HepG2 (cell line): Measurements from ENCODE around the gene PTK7. TPM values are rescaled to one million over a fixed set of nuclear protein-coding genes. Genes with fewer than 3 reads are reported as not detected.

Experiments
- ATAC-seq: fragments of 200-7000 bp; cut with Tn5 transposase; 3 replicates; pipeline ENCODE4 v1.9.1; 2020; ENCODE audit warnings: mild to moderate bottlenecking, moderate library complexity
- BruUV-seq: library from RNA; stranded (reverse); fragments of 400-500 nt; replicated peaks from 2 replicates; lab custom pipeline; 2021; lab: Mats Ljungman, UMichigan
- CTCF ChIA-PET: fragments of 300-600 bp; formaldehyde crosslinking; extraction: SDS; loops from one replicate; lab custom pipeline; 2021; ENCODE audit warnings: low total read pairs, inconsistent platforms, low intra/inter-chr PET ratio; lab: Yijun Ruan, JAX
- POLR2A ChIA-PET: fragments of 350-600 bp; sonication (Branson Sonifier 250); formaldehyde crosslinking; loops from one replicate; lab custom pipeline; 2020; ENCODE audit warnings: antibody characterized with exemption, inconsistent platforms; lab: Yijun Ruan, JAX
- DNase-seq: peaks from one replicate; pipeline ENCODE4 v3.0.0-alpha.2; 2015; ENCODE audit warnings: low spot score
- FAIRE-seq: peaks from 3 replicates; lab custom pipeline; 2011; peaks lifted over from hg19 to GRCh38; lab: Jason Lieb, UNC
- H2AFZ ChIP-seq: one replicate; pipeline ENCODE4 v1.6.1; 2011; ENCODE audit warnings: low read length, inconsistent platforms
- H3K27ac ChIP-seq: fragments of 300-600 bp; 3 replicates; pipeline ENCODE4 v1.8.0; 2011; ENCODE audit warnings: mixed run types, mild to moderate bottlenecking, mixed read lengths, low read length, inconsistent platforms; ENCODE audit not compliant: insufficient read depth; ENCODE audit errors: extremely low read length
- H3K27me3 ChIP-seq, 2 experiments: fragments of 200-600 bp in 1 of 2; 2 replicates in 1 of 2; 3 replicates in 1 of 2; pipeline versions ENCODE4 v1.6.0 to v1.8.0; 2011; ENCODE audit warnings: low read length in 2 of 2, mild to moderate bottlenecking in 2 of 2, moderate library complexity in 2 of 2, inconsistent platforms in 1 of 2; ENCODE audit not compliant: insufficient read depth in 2 of 2, control insufficient read depth in 1 of 2
- H3K36me3 ChIP-seq, 2 experiments: fragments of 200-600 bp in 1 of 2; replicated peaks in 1 of 2; 2 replicates in 1 of 2; 3 replicates in 1 of 2; pipeline versions ENCODE4 v1.5.1 to v1.8.0; 2011; ENCODE audit warnings: low read length in 2 of 2, inconsistent platforms in 1 of 2; ENCODE audit not compliant: insufficient read depth in 2 of 2, control insufficient read depth in 1 of 2
- H3K4me1 ChIP-seq: 2 replicates; pipeline ENCODE4 v1.5.1; 2012; ENCODE audit warnings: low read length, inconsistent platforms; ENCODE audit not compliant: insufficient read depth
- H3K4me2 ChIP-seq: 2 replicates; pipeline ENCODE4 v1.6.0; 2011; ENCODE audit warnings: low read depth, low read length, inconsistent platforms
- H3K4me3 ChIP-seq, 3 experiments: fragments of 200-600 bp in 1 of 3; sonication (generic), shearing (Covaris generic) in 1 of 3; replicated peaks in 1 of 3; 2 replicates each; pipeline ENCODE4 v1.5.1; 2011 to 2016; ENCODE audit warnings: low read length in 3 of 3, inconsistent platforms in 2 of 3, low read depth in 2 of 3, mild to moderate bottlenecking in 2 of 3, control low read depth in 1 of 3, mixed read lengths in 1 of 3; ENCODE audit not compliant: insufficient read depth in 1 of 3
- H3K79me2 ChIP-seq: one replicate; pipeline ENCODE4 v1.6.1; 2011; ENCODE audit warnings: low read length, inconsistent platforms; ENCODE audit not compliant: insufficient read depth
- H3K9ac ChIP-seq: 2 replicates; pipeline ENCODE4 v1.6.0; 2011; ENCODE audit warnings: mild to moderate bottlenecking, low read depth, low read length, inconsistent platforms; ENCODE audit not compliant: insufficient read depth
- H3K9me3 ChIP-seq: 2 replicates; pipeline ENCODE4 v1.5.1; 2012; ENCODE audit warnings: mild to moderate bottlenecking, low read length
- H4K20me1 ChIP-seq: 2 replicates; pipeline ENCODE4 v1.6.0; 2011; ENCODE audit warnings: inconsistent platforms, mild to moderate bottlenecking, low read length, moderate library complexity; ENCODE audit not compliant: insufficient read depth
- HNRNPL ChIP-seq: fragments of 200-400 bp; formaldehyde crosslinking; IDR thresholded peaks from 2 replicates; pipeline ENCODE4 v1.6.1; 2017; ENCODE audit warnings: mild to moderate bottlenecking, low read depth, low read length
- KLF16 ChIP-seq, 2 experiments: sonication (generic) in 1 of 2; formaldehyde crosslinking in 1 of 2; IDR thresholded peaks; 2 replicates each; pipeline versions ENCODE4 v1.6.1 to v1.8.0; 2016 to 2023; ENCODE audit warnings: missing genetic modification reagents in 2 of 2, missing compliant biosample characterization in 1 of 2
- MTA1 ChIP-seq: sonication (generic); formaldehyde crosslinking; IDR thresholded peaks from 2 replicates; pipeline ENCODE4 v1.4.0; 2020; ENCODE audit warnings: missing genetic modification reagents, mild to moderate bottlenecking, borderline replicate concordance
- POLR2A ChIP-seq, 2 experiments: IDR thresholded peaks; 2 replicates each; pipeline ENCODE4 v1.6.1; 2011; ENCODE audit warnings: low read depth in 2 of 2, low read length in 2 of 2, mild to moderate bottlenecking in 1 of 2, moderate library complexity in 1 of 2; ENCODE audit not compliant: insufficient read depth in 1 of 2
- ZNF225 ChIP-seq: sonication (generic); formaldehyde crosslinking; IDR thresholded peaks from 2 replicates; pipeline ENCODE4 v1.4.0; 2020; ENCODE audit warnings: mild to moderate bottlenecking, missing genetic modification reagents
- ZNF343 ChIP-seq: sonication (generic); formaldehyde crosslinking; IDR thresholded peaks from 2 replicates; pipeline ENCODE4 v1.4.0; 2020; ENCODE audit warnings: mild to moderate bottlenecking, missing genetic modification reagents
- WGBS: methylation state at CpG from one replicate; pipeline ENCODE4 v1.1.6; 2017; ENCODE audit warnings: low lambda C conversion rate; 5-methylcytosine and 5-hydroxymethylcytosine counted together
- in situ Hi-C: cut with HindIII; loops from 2 replicates; pipeline ENCODE4 v1.10.0; 2017; ENCODE audit warnings: low pct_unique_long_range_greater_than_20kb; ENCODE audit not compliant: extremely low pct_ligation_motif_present
- intact Hi-C: fragments of 100-400 bp; cut with micrococcal nuclease; formaldehyde crosslinking; loops from one replicate; pipeline ENCODE4 v1.10.0; 2022; ENCODE audit not compliant: unreplicated experiment
- polyA plus RNA-seq, 8 experiments: library from polyadenylated mRNA; depleted of rRNA in 3 of 8; stranded (reverse) in 7 of 8; unstranded in 1 of 8; fragments of >200 nt; fragmentation: Illumina TruSeq in 4 of 8; extraction: Trizol in 4 of 8; gene quantifications; 2 replicates each; pipeline versions ENCODE4 v1.2.1 to v1.2.3, GENCODE V29; 2011 to 2016; ENCODE audit warnings: low read depth in 4 of 8, missing spikeins in 1 of 8, mixed read lengths in 1 of 8; ENCODE audit not compliant: insufficient read depth in 1 of 8
- total RNA-seq, 5 experiments: library from RNA; depleted of rRNA; stranded (reverse); fragments of >200 nt; fragmentation: Illumina TruSeq; extraction: Trizol; gene quantifications; 2 replicates each; pipeline ENCODE4 v1.2.3, GENCODE V29; 2016; ENCODE audit warnings: low read depth in 1 of 5
- TF ChIP-seq, protein P1 (sequence below): sonication (generic); formaldehyde crosslinking; IDR thresholded peaks from 2 replicates; pipeline ENCODE4 v1.5.0; 2020; ENCODE audit warnings: mild to moderate bottlenecking, missing genetic modification reagents
- TF ChIP-seq, protein P2 (sequence below), 2 experiments: sonication (generic) in 1 of 2; formaldehyde crosslinking in 1 of 2; IDR thresholded peaks; 2 replicates each; pipeline versions ENCODE4 v1.4.0 to v1.6.1; 2016 to 2020; ENCODE audit warnings: borderline replicate concordance in 1 of 2, low read depth in 1 of 2, mild to moderate bottlenecking in 1 of 2, missing genetic modification reagents in 1 of 2

The PTK7 gene
- total and polyA plus RNA-seq, 2 of the 13 experiments (the other 11 are each of a cell fraction or from before 2014, with no cell fraction given) = 98.5 to 99.8 TPM

DNA sequence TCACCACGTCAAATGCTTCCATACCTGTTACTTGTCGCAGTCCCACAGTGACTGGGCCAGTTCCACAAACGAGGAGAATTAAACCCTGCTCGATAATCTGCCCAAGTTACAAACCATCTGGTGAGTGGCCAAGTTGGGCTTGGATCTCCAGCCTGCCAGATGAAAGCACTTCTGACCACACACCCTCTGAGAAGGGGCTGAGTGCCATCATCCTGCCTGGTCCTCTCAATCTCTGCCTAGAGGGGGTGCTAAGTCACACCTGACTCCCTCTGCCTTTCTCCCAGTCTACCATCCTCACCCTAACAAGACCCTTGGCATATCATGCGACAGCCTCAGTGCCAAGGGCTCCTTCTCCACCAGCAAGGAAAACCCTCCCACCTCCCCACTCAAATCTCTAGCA lies 38.9 kb upstream of the PTK7 start:
- Histone ChIP-seq H3K4me1 (peaks cover 12% of the 10 kb centered on the region), H2AFZ (no peak overlapping the region), H3K9ac (no peak overlapping the region), H3K4me2 (no peak overlapping the region), H3K9me3 (no peaks in the 10 kb centered on the region), H4K20me1 (peaks cover 3% of the 10 kb centered on the region; the same call in 1 of the 2 replicates), H3K27ac (no peak overlapping the region), H3K36me3 (peaks cover 31 to 60% of the 10 kb centered on the region in 2 experiments), H3K27me3 (no peaks in the 10 kb centered on the region), H3K79me2 (no peaks in the 10 kb centered on the region), H3K4me3 (no peak overlapping the region)
- 93% methylated on average over 5 of the region's 5 CpGs for WGBS
- no peak for DNase-seq
- no peak for FAIRE-seq
- TF ChIP-seq, protein P1, sequence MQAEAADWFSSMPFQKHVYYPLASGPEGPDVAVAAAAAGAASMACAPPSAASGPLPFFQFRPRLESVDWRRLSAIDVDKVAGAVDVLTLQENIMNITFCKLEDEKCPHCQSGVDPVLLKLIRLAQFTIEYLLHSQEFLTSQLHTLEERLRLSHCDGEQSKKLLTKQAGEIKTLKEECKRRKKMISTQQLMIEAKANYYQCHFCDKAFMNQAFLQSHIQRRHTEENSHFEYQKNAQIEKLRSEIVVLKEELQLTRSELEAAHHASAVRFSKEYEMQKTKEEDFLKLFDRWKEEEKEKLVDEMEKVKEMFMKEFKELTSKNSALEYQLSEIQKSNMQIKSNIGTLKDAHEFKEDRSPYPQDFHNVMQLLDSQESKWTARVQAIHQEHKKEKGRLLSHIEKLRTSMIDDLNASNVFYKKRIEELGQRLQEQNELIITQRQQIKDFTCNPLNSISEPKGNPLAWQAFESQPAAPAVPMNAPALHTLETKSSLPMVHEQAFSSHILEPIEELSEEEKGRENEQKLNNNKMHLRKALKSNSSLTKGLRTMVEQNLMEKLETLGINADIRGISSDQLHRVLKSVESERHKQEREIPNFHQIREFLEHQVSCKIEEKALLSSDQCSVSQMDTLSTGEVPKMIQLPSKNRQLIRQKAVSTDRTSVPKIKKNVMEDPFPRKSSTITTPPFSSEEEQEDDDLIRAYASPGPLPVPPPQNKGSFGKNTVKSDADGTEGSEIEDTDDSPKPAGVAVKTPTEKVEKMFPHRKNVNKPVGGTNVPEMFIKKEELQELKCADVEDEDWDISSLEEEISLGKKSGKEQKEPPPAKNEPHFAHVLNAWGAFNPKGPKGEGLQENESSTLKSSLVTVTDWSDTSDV (CRISPR knock-in tag) = 0 out of 2 replicates have a peak, but pooled peaks have one; percentile 31
- TF ChIP-seq POLR2A (IDR thresholded peaks at IDR 0.05; ENCODE audit: insufficient read depth in 1 of 2, low read depth in 2 of 2, low read length in 2 of 2) (peak; percentile 33 to 41; a peak in 3 of 4 replicates), HNRNPL (no peak), ZNF343 (CRISPR knock-in tag) (no peak)
- intact Hi-C loops = no loop called here
- BruUV-seq = no TSS peak
- ChIA-PET POLR2A (interaction anchor here (1.2 to 3.6 kb wide), 3 partner anchors 17 to 50 kb away, joined by 3 to 19 read pairs (median 3); partner anchors contain the start of genes CUL7, KLC4 and MRPL2), CTCF (no interaction called here)
- 0 out of 3 replicates have a peak, but pooled peaks have one; percentile 5 for ATAC-seq
- in situ Hi-C loops = no loop called here

DNA sequence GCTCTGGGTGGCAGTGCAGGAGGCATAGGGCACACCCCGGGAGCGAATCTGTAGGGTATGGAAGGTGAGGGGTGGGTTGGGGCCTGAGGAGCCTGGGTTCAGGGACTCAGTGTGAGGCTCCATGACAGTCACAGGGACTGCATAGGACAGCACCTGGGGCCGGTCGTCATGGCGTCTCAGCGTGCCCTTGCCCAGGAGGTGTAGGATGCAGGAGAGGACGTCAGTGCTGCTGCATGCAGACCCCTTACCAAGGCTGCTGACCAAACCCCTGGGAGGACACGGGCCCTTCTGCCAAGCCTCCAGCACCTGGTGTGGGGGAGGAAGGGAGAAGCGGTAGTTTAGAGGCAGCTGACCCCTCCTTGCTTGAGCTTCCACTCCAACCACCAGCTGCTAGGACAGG lies 38.4 kb upstream of the PTK7 start:
- FAIRE-seq = no peak

More for the DNA sequence above, 38.4 kb upstream of the PTK7 start:
- ChIA-PET CTCF (no interaction called here), POLR2A (interaction anchor here (3.6 kb wide), 1 partner anchor 16 kb away, joined by 19 read pairs; the partner anchor contains the start of gene CUL7)
- H3K9ac ChIP-seq = no peak overlapping the region
- DNase-seq (no peak), ATAC-seq (peak; percentile 3; the same call in 1 of the 3 replicates)
- no peak overlapping the region for H2AFZ ChIP-seq
- no peaks in the 10 kb centered on the region for H3K9me3 ChIP-seq
- no peaks in the 10 kb centered on the region for H3K27me3 ChIP-seq
- 100% methylated on average over 9 of the region's 9 CpGs for WGBS
- TF ChIP-seq, protein P2, sequence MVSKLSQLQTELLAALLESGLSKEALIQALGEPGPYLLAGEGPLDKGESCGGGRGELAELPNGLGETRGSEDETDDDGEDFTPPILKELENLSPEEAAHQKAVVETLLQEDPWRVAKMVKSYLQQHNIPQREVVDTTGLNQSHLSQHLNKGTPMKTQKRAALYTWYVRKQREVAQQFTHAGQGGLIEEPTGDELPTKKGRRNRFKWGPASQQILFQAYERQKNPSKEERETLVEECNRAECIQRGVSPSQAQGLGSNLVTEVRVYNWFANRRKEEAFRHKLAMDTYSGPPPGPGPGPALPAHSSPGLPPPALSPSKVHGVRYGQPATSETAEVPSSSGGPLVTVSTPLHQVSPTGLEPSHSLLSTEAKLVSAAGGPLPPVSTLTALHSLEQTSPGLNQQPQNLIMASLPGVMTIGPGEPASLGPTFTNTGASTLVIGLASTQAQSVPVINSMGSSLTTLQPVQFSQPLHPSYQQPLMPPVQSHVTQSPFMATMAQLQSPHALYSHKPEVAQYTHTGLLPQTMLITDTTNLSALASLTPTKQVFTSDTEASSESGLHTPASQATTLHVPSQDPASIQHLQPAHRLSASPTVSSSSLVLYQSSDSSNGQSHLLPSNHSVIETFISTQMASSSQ (IDR thresholded peaks at IDR 0.05; ENCODE audit: low read depth) = no peak
- TF ChIP-seq, protein P2 (CRISPR knock-in tag; IDR thresholded peaks at IDR 0.05; ENCODE audit: borderline replicate concordance) = 0 out of 2 replicates have a peak, but pooled peaks have one; percentile 28
- TF ChIP-seq KLF16 (CRISPR knock-in tag; IDR thresholded peaks at IDR 0.05) (no peak), ZNF225 (0 out of 2 replicates have a peak, but pooled peaks have one; percentile 28), MTA1 (CRISPR knock-in tag) (0 out of 2 replicates have a peak, but pooled peaks have one; percentile 18)
- peaks cover 12% of the 10 kb centered on the region for H3K4me1 ChIP-seq
- H3K36me3 ChIP-seq = peaks cover 34 to 61% of the 10 kb centered on the region in 2 experiments
- no peak overlapping the region for H3K4me3 ChIP-seq
- H3K79me2 ChIP-seq = no peaks in the 10 kb centered on the region
- TSS peak; percentile 32 for BruUV-seq
- intact Hi-C loops (no loop called here), in situ Hi-C loops (no loop called here)
- H3K4me2 ChIP-seq = no peak overlapping the region
- H3K27ac ChIP-seq = no peak overlapping the region
- H4K20me1 ChIP-seq = peaks cover 3% of the 10 kb centered on the region; the same call in 1 of the 2 replicates
